ENCODE measurements around the gene TUBGCP2.
"Not testable (repeated sequence)": the region's sequence is repeated elsewhere in the genome, so short reads cannot be mapped to it uniquely, and the experiment has no call there.

TUBGCP2 gene

DNA sequence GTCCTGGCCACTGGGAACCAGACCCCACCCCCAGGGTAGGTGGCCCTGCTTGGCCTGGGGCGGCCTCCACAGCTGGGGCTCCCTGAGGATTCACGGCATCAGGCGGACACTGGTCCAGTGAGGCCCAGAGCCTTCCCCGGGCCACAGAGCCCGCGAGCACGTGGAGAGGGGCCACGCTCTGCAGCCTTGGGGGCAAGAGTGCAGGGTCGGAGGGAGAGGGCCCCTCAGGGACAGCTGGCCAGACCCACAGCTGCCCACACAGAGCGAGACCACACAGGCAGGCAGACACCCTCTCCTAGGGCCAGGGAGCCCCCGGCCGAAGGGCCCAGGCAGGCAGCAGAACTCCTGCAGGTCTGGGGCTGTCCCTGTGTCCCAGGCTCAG is 60.3 kb downstream of the TUBGCP2 start:
- no peak for DNase-seq (ENCODE audit: low read depth)

GRCh38 chr10:133247681-133248333 is 60.9 kb downstream of the TUBGCP2 start:
- DNase-seq (ENCODE audit: low read depth): no peak

DNA sequence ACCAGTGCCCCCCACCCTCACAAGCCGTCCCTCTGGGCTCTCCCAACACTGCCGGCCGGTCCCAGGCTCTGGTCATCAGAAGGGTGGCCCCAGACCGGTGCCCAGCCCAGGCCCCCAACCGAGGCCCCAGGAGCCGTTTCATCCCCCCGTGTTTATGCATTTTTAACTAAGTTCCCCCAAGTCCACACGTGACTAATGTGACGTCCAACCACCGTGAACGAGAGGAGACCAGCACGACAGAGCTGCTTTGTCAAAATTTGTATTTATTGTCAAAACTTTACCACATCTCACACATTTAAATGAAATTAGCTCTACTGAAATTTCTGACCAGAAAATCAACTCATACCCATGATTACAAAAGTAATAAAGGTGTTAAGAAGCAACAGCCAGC is 62.4 kb downstream of the TUBGCP2 start:
- no peak for DNase-seq (ENCODE audit: low read depth)

- no peak for DNase-seq (ENCODE audit: low read depth)
Measured at GRCh38 chr10:133245439-133246235, 63.0 kb downstream of the TUBGCP2 start.

DNA sequence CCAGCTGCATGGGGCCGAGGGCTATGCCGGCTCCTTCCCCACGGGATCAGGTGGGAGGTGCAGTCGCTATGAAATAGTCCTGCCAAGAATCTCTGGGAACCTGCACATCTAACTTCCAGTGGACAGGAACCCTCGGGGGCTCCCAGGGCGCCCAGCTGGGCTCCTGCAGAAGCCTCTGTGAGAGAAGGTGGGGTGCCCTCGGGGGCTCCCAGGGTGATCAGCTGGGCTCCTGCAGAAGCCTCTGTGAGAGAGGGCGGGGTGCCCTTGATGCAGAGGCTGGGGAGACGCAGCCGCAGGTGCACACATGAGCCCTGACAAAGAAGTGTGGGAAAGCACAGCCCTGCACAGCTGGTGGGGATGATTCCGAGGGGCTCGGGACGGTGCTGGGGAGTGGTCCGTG is 65.1 kb downstream of the TUBGCP2 start:
- no peak for DNase-seq (ENCODE audit: low read depth)

- DNase-seq (ENCODE audit: low read depth): no peak
Measured at GRCh38 chr10:133242611-133243356, 65.9 kb downstream of the TUBGCP2 start.

DNA sequence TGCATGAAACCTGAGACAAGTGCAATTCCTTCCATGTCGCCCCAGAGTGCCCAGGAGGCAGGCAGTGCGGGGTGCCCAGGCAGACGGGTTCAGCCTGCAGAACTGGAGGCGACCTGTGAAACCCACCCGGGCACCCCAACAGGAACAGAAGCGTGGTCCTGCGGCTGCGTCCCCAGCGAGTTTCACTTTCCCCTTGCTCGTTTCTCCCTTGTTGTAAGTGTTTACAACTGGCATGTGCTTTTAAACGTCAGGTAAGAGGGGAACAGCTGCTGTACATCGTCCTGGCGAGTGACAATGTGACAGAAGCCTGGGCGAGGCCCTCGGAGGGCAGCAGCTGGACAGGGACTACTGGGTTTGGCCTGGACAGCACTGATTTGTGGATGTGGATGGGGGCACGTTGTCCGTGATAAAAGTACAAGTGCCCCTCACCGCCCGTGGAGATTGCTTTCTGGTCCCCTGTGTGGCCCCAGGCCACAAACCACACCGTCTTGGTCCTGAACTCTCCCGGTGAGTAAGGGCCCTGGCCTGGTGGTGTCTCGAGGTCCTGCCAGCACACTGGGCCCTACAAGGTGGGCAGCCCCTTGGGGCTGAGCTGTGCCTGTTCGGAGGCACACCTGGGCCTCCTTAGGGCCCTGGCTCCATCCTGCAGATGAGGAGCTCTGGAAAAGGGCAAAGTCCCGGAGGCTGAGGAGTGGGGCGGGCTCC is 67.0 kb downstream of the TUBGCP2 start:
- DNase-seq (ENCODE audit: low read depth): no peak

DNA sequence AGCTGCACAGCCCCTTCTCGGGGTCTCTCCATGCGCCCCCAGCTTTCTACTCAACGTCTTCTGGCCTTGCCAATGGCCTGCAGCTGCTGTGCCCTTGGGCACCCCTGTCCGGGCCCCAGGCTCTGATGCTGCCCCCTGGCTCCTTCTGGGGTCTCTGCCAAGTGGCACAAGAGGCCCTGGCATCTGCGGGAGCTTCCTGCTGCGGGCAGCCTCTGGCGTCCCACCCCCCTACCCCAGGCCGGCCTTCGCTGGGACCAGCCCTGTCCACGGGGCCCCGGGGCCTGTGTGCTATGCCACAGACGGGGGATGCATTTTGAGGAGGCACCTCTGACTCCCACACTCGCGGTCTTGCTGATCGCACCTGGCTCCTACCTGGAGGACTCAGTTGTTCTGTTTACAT is 68.7 kb downstream of the TUBGCP2 start:
- DNase-seq (ENCODE audit: low read depth): no peak

- DNase-seq (ENCODE audit: low read depth): no peak
Measured at GRCh38 chr10:133238466-133238804, 70.2 kb downstream of the TUBGCP2 start.

DNA sequence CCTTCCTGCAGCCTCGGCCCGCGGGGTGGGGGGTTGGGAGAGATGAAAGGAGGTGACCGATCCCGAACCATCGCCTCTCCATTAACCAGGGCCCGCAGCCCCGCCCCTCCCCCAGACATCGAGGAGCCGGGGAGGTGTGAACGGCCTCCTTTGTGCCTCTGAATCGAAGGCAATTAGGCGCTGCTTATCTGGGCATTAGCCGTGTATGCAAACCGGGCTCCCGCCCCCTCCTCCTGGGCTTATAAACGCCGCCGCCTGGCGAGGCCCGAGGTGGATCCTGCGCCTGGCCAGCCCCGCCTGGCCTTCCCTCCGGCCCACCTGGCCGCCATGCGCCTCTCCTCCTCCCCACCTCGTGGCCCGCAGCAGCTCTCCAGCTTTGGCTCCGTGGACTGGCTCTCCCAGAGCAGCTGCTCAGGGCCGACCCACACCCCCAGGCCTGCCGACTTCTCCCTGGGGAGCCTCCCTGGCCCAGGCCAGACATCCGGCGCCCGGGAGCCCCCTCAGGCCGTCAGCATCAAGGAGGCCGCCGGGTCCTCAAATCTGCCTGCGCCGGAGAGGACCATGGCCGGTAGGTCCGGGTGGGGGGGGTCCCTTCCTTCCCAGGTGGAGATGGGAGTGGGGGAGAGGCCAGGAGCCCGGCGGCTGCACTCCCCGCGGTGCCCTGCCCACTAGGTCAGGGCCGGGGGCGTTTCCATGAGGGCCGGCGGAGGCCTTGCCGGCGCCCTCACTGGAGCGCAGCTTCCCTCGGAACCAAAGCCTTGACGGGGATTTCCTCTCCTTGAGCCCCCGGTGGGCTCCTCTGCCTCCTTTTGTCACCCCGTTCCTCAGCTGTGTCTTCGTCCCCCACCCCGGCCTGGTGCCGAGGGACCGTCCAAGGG is 70.8 kb downstream of the TUBGCP2 start, which contains the start of gene VENTX:
Gene VENTX (plus strand): TSS at position 268 of the 878 bp plus-strand sequence. CDS start 60 bp downstream, at position 328.
- no peak for DNase-seq (ENCODE audit: low read depth)

DNA sequence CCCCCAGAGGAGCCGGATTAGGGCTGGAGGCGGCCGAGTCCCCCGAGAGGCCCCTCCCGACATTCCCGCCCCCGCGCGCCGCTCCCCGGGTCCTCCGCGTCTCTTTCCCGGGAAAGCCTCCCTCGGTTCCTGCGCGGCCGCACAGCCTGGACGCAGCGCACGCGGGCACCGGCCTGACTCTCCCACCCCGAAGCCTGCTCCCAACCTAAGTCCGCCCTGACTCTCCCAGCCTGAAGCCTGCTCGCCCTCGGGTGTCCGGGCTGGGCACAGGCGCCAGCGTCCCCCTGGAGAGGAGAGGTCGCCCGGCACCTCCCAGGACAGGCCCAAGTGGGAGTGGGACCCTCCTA is 71.5 kb downstream of the TUBGCP2 start:
- no peak for DNase-seq (ENCODE audit: low read depth)

- DNase-seq (ENCODE audit: low read depth): no peak
Measured at GRCh38 chr10:133236401-133237240, 72.1 kb downstream of the TUBGCP2 start.

- DNase-seq (ENCODE audit: low read depth): no peak
Measured at GRCh38 chr10:133235932-133236331, 72.7 kb downstream of the TUBGCP2 start.

DNA sequence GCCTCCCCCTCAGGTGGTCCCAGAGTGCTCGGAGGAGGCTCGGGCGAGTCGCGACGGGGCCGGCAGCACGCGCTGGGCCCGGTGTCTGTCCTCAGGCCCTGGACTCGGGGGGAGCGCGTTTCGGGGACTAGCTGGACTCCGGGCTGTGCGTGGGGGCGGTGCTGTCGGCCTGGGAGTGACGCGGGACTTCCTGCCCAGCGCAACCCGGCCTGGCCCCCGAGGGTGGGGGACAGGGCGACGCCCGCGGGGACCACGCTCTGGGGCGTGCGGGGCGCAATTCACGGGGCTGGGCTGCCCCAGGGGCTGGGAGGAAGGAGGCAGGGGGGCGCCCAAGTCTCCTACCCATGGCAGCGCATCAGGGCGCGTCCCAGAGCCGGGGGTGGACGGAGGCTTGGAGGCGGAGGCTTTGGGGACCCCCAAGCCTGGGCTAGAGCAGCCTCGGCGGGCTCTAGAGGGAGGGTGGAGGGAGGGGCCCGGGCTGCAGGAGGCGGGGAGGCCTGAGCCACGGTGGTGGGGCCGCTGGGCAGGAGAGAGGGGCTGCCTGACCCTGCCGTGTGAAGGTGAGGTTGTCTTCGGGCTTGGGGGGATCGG is 73.3 kb downstream of the TUBGCP2 start:
- DNase-seq (ENCODE audit: low read depth): no peak

- DNase-seq (ENCODE audit: low read depth): not testable (repeated sequence)
Measured at GRCh38 chr10:133234796-133235195, 73.9 kb downstream of the TUBGCP2 start.

DNA sequence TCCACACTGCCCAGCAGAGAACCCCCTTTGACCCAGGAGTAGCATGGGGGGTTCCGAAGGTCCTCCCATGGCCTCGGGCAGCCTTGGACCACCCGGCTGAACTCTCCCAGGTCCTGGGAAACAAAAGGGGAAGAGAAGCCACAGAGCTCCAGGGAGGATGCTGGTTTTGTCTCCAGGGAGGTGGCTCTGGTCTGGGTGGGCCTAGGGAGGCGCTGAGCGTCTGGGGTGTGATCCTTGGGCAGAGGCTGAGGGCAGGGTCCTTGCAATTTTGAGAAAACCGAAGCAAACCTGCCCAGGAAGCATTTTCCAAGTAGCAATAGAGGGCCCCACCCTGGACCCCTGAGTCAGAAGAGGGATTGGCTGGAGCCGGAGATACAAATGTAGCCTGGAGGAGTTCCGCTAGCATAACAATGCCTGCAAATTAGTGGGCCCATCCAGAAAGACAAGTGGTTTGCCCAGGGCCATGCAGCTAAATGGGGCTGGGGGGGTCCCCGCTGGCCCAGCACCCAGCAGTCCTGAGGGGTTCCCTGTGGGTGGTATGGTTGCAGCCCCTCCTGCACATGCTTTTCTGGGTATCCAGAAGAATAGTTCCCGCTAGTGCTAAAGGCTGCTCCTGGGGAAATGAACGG is 76.6 kb downstream of the TUBGCP2 start:
- DNase-seq (ENCODE audit: low read depth): no peak

DNA sequence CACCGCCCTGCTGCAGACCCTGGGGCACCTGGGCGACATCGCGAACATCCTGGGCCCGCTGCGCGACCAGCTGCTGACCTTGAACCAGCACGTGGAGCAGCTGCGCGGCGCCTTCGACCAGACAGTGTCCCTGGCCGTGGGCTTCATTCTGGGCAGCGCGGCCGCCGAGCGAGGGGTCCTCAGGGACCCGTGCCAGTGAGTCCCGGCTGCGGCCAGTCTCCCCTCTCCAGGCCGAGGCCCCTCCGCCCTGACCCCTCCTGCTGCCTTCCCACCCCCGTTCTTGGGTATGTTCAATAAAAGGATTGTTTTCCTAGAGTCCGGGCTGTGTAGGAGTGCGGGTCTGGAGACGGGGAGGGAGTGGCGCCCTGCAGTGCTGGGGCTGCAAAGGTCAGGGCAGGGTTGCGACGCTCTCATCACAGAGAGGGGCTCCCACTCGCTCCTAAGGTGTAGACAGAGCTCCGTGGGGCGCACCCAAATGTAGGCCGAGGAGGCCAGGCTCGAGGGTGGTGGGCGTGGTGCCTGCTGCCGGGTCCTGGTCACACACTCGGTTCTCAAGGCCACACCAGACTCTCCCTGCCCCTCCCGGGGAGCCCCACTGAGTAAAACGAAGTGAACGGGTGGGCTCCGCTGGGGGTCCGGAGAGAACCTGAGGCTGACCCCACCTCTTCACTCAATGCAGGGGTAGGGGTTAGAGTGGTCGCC is 77.3 kb downstream of the TUBGCP2 start:
- no peak for DNase-seq (ENCODE audit: low read depth)

GRCh38 chr10:133230387-133231195 is 78.1 kb downstream of the TUBGCP2 start:
- no peak for DNase-seq (ENCODE audit: low read depth)

All from stromal cell of bone marrow (primary cell).